Tibial nerve (tissue), 4 donors: ENCODE measurements around the gene GANAB.

Experiments used
- CTCF ChIP-seq, 5 experiments: fragments of 200-600 bp in 3 of 5; fragments of 450-650 bp in 2 of 5; sonication (generic) in 3 of 5; IDR thresholded peaks; one replicate each; pipeline ENCODE4 v1.5.1; 2016 to 2019; ENCODE audit warnings: antibody characterized with exemption in 5 of 5, mild to moderate bottlenecking in 3 of 5, moderate library complexity in 2 of 5
- EP300 ChIP-seq, 2 donors: sonication (generic); formaldehyde crosslinking; IDR thresholded peaks; one replicate each; pipeline ENCODE4 v1.6.1; 2017; ENCODE audit warnings: antibody characterized with exemption in 2 of 2, mild to moderate bottlenecking in 1 of 2
- POLR2A ChIP-seq, 2 donors: fragments of 450-650 bp; IDR thresholded peaks; one replicate each; pipeline ENCODE4 v1.6.1; 2017; ENCODE audit warnings: antibody characterized with exemption in 2 of 2, mild to moderate bottlenecking in 2 of 2, moderate library complexity in 2 of 2

GRCh38 chr11:62608776-62609175, 37.6 kb downstream of the GANAB start:
- no peak for TF ChIP-seq POLR2A (IDR thresholded peaks at IDR 0.05)
- no peak for TF ChIP-seq EP300 (IDR thresholded peaks at IDR 0.05)
- TF ChIP-seq CTCF (IDR thresholded peaks at IDR 0.05) = no peak
